H1 (cell line): Measurements from ENCODE around the gene SPC24. TPM values are rescaled to one million over a fixed set of nuclear protein-coding genes. Genes with fewer than 3 reads are reported as not detected.

Experiments
- CTCF ChIA-PET: fragments of 300-600 bp; sonication (Branson Sonifier 250); formaldehyde crosslinking; loops from one replicate; lab custom pipeline; 2021; ENCODE audit not compliant: partially characterized antibody; lab: Charles Lee
- POLR2A ChIA-PET: fragments of 300-600 bp; sonication (Branson Sonifier 250); formaldehyde crosslinking; loops from one replicate; lab custom pipeline; 2021; ENCODE audit warnings: inconsistent platforms; ENCODE audit not compliant: partially characterized antibody; lab: Charles Lee
- DNase-seq, 2 experiments: peaks; one replicate each; pipeline versions ENCODE4 v3.0.0 to v3.0.0-alpha.2; 2010 to 2022; ENCODE audit warnings: low spot score in 2 of 2, low read depth in 1 of 2, mixed read lengths in 1 of 2
- FAIRE-seq: peaks from 2 replicates; lab custom pipeline; 2011; peaks lifted over from hg19 to GRCh38; lab: Jason Lieb, UNC
- H2AFZ ChIP-seq: 2 replicates; pipeline ENCODE4 v1.8.1; 2012; ENCODE audit warnings: low read length, inconsistent platforms
- H2AK5ac ChIP-seq: 2 replicates; pipeline ENCODE4 v1.6.1; 2013; ENCODE audit warnings: low read depth, low read length
- H2BK120ac ChIP-seq: replicated peaks from 2 replicates; pipeline ENCODE3; 2013; ENCODE audit warnings: low read depth, low read length, inconsistent platforms
- H2BK12ac ChIP-seq: 2 replicates; pipeline ENCODE4 v1.6.1; 2013; ENCODE audit warnings: low read depth, low read length
- H2BK15ac ChIP-seq: 2 replicates; pipeline ENCODE4 v1.6.1; 2013; ENCODE audit warnings: low read length
- H2BK20ac ChIP-seq: 2 replicates; pipeline ENCODE4 v1.6.1; 2013; ENCODE audit warnings: low read length
- H2BK5ac ChIP-seq: 2 replicates; pipeline ENCODE4 v1.6.1; 2013; ENCODE audit warnings: low read depth, low read length
- H3K14ac ChIP-seq: 2 replicates; pipeline ENCODE4 v1.6.1; 2013; ENCODE audit warnings: inconsistent platforms; ENCODE audit not compliant: insufficient read length
- H3K18ac ChIP-seq: 2 replicates; pipeline ENCODE4 v1.6.1; 2013; ENCODE audit warnings: low read length; ENCODE audit errors: extremely low read depth
- H3K23ac ChIP-seq: 2 replicates; pipeline ENCODE4 v1.6.1; 2013; ENCODE audit warnings: inconsistent platforms; ENCODE audit not compliant: insufficient read length
- H3K23me2 ChIP-seq: 2 replicates; pipeline ENCODE4 v1.6.1; 2013; ENCODE audit warnings: low read depth, low read length
- H3K27ac ChIP-seq: 2 replicates; pipeline ENCODE4 v1.6.1; 2011; ENCODE audit warnings: low read depth, low read length, inconsistent platforms
- H3K27me3 ChIP-seq, 4 experiments: replicated peaks in 1 of 4; 1 replicate in 1 of 4; 2 replicates in 3 of 4; pipeline versions ENCODE4 v1.6.1 to v1.8.1; 2011 to 2013; ENCODE audit warnings: low read length in 3 of 4, mild to moderate bottlenecking in 3 of 4, inconsistent platforms in 2 of 4, mixed read lengths in 2 of 4, moderate library complexity in 1 of 4; ENCODE audit not compliant: control insufficient read depth in 3 of 4, insufficient read depth in 3 of 4; ENCODE audit errors: extremely low read depth in 1 of 4
- H3K36me3 ChIP-seq, 4 experiments: 2 replicates each; pipeline versions ENCODE4 v1.6.1 to v1.8.1; 2011 to 2013; ENCODE audit warnings: mild to moderate bottlenecking in 4 of 4, low read length in 3 of 4, moderate library complexity in 2 of 4, control low read depth in 1 of 4, inconsistent platforms in 1 of 4; ENCODE audit not compliant: insufficient read depth in 4 of 4, control insufficient read depth in 2 of 4
- H3K4ac ChIP-seq: replicated peaks from 2 replicates; pipeline ENCODE3; 2013; ENCODE audit warnings: low read length, low read depth, mixed read lengths, inconsistent platforms; ENCODE audit not compliant: insufficient read length
- H3K4me1 ChIP-seq, 4 experiments: replicated peaks in 1 of 4; 1 replicate in 1 of 4; 2 replicates in 3 of 4; pipeline versions ENCODE4 v1.6.1 to v1.8.1; 2011 to 2013; ENCODE audit warnings: low read length in 3 of 4, inconsistent platforms in 2 of 4, mixed read lengths in 1 of 4; ENCODE audit not compliant: insufficient read depth in 4 of 4, control insufficient read depth in 3 of 4
- H3K4me2 ChIP-seq, 2 experiments: 2 replicates each; pipeline versions ENCODE4 v1.6.1 to v1.8.1; 2011 to 2013; ENCODE audit warnings: low read depth in 2 of 2, low read length in 2 of 2, control low read depth in 1 of 2, inconsistent platforms in 1 of 2, mild to moderate bottlenecking in 1 of 2; ENCODE audit not compliant: insufficient read depth in 1 of 2
- H3K4me3 ChIP-seq, 4 experiments: fragments of 200-600, 300-600 bp in 1 of 4; sonication (generic), shearing (Covaris generic), sonication (Bioruptor Twin) in 1 of 4; 2 replicates each; pipeline versions ENCODE4 v1.5.1 to v1.8.1; 2011 to 2016; ENCODE audit warnings: low read length in 4 of 4, low read depth in 3 of 4, control low read depth in 2 of 4, inconsistent platforms in 2 of 4, mild to moderate bottlenecking in 2 of 4, mixed read lengths in 1 of 4, moderate library complexity in 1 of 4; ENCODE audit not compliant: insufficient read depth in 2 of 4; ENCODE audit errors: extremely low read depth in 1 of 4
- H3K56ac ChIP-seq: replicated peaks from 2 replicates; pipeline ENCODE3; 2013; ENCODE audit warnings: low read depth, mild to moderate bottlenecking, mixed read lengths, low read length, inconsistent platforms; ENCODE audit not compliant: insufficient read length
- H3K79me1 ChIP-seq: 2 replicates; pipeline ENCODE4 v1.6.1; 2013; ENCODE audit warnings: low read depth, low read length, control low read depth
- H3K79me2 ChIP-seq, 2 experiments: 2 replicates each; pipeline versions ENCODE4 v1.6.1 to v1.8.1; 2012 to 2013; ENCODE audit warnings: low read length in 2 of 2, mild to moderate bottlenecking in 2 of 2, inconsistent platforms in 1 of 2; ENCODE audit not compliant: insufficient read depth in 2 of 2, control insufficient read depth in 1 of 2
- H3K9ac ChIP-seq, 4 experiments: replicated peaks in 1 of 4; 1 replicate in 1 of 4; 2 replicates in 3 of 4; pipeline versions ENCODE4 v1.6.1 to v1.8.1; 2011 to 2013; ENCODE audit warnings: low read depth in 3 of 4, low read length in 3 of 4, control low read depth in 2 of 4, mild to moderate bottlenecking in 2 of 4, moderate library complexity in 2 of 4, inconsistent platforms in 1 of 4; ENCODE audit errors: extremely low read depth in 1 of 4
- H3K9me3 ChIP-seq, 2 experiments: 2 replicates each; pipeline versions ENCODE4 v1.6.1 to v1.8.1; 2012 to 2013; ENCODE audit warnings: mild to moderate bottlenecking in 2 of 2, moderate library complexity in 2 of 2, control low read depth in 1 of 2, inconsistent platforms in 1 of 2, low read depth in 1 of 2, low read length in 1 of 2, mixed read lengths in 1 of 2; ENCODE audit not compliant: insufficient read depth in 2 of 2
- H4K20me1 ChIP-seq, 2 experiments: replicated peaks in 1 of 2; 2 replicates each; pipeline versions ENCODE3 to v1.8.1; 2011 to 2013; ENCODE audit warnings: inconsistent platforms in 2 of 2, low read length in 2 of 2, mild to moderate bottlenecking in 1 of 2; ENCODE audit not compliant: insufficient read depth in 2 of 2, control insufficient read depth in 1 of 2
- H4K5ac ChIP-seq: 2 replicates; pipeline ENCODE4 v1.6.1; 2013; ENCODE audit warnings: low read length, low read depth, mixed read lengths, inconsistent platforms; ENCODE audit not compliant: insufficient read length
- H4K8ac ChIP-seq: 2 replicates; pipeline ENCODE4 v1.8.0; 2013; ENCODE audit warnings: mild to moderate bottlenecking, moderate library complexity, low read length, inconsistent platforms; ENCODE audit not compliant: insufficient read depth; ENCODE audit errors: extremely low read depth
- H4K91ac ChIP-seq: replicated peaks from 2 replicates; pipeline ENCODE3; 2013; ENCODE audit warnings: low read length, mixed read lengths, inconsistent platforms; ENCODE audit not compliant: insufficient read length
- ATF2 ChIP-seq: IDR thresholded peaks from 2 replicates; pipeline ENCODE4 v1.6.1; 2012; ENCODE audit warnings: low read length, inconsistent platforms
- CHD1 ChIP-seq: IDR thresholded peaks from 2 replicates; pipeline ENCODE4 v1.6.1; 2012; ENCODE audit warnings: low read depth, low read length, improper control_type of control experiment
- CREB1 ChIP-seq: IDR thresholded peaks from 2 replicates; pipeline ENCODE4 v1.6.1; 2012; ENCODE audit warnings: inconsistent platforms
- GABPA ChIP-seq: IDR thresholded peaks from 2 replicates; pipeline ENCODE4 v1.6.1; 2011; ENCODE audit warnings: mild to moderate bottlenecking, low read length, moderate library complexity, borderline replicate concordance; ENCODE audit not compliant: insufficient read depth
- HDAC6 ChIP-seq: IDR thresholded peaks from one replicate; pipeline ENCODE4 v1.7.1; 2012; ENCODE audit warnings: low read depth, mild to moderate bottlenecking, inconsistent platforms, low read length, moderate library complexity
- JUND ChIP-seq: IDR thresholded peaks from 2 replicates; pipeline ENCODE4 v1.6.1; 2011; ENCODE audit warnings: mild to moderate bottlenecking, improper control_type of control experiment, low read length
- KDM5A ChIP-seq: fragments of 200-600 bp; IDR thresholded peaks from 2 replicates; pipeline ENCODE4 v1.7.1; 2012; ENCODE audit warnings: mild to moderate bottlenecking, low read length, inconsistent platforms, mixed read lengths
- MAFK ChIP-seq: IDR thresholded peaks from 2 replicates; pipeline ENCODE4 v1.6.1; 2012; ENCODE audit warnings: low read depth, mild to moderate bottlenecking, improper control_type of control experiment, low read length
- MAX ChIP-seq: IDR thresholded peaks from 2 replicates; pipeline ENCODE4 v1.6.1; 2012; ENCODE audit warnings: inconsistent platforms
- NANOG ChIP-seq: IDR thresholded peaks from 2 replicates; pipeline ENCODE4 v1.6.1; 2011; ENCODE audit warnings: low read length, low read depth, mild to moderate bottlenecking, inconsistent platforms; ENCODE audit not compliant: insufficient read depth, poor library complexity, severe bottlenecking
- POLR2AphosphoS5 ChIP-seq: IDR thresholded peaks from 2 replicates; pipeline ENCODE4 v1.6.1; 2011; ENCODE audit warnings: low read depth, low read length
- RXRA ChIP-seq: IDR thresholded peaks from 2 replicates; pipeline ENCODE4 v1.6.1; 2011; ENCODE audit warnings: low read depth, mild to moderate bottlenecking, low read length, moderate library complexity; ENCODE audit not compliant: insufficient read depth
- WGBS, 2 experiments: shearing (Covaris generic) in 1 of 2; methylation state at CpG; one replicate each; pipeline versions ENCODE4 v1.1.6 to v1.1.7; 2013 to 2015; ENCODE audit warnings: low lambda C conversion rate in 2 of 2, mixed read lengths in 2 of 2, inconsistent platforms in 1 of 2, low coverage in 1 of 2, missing lambda C conversion rate in 1 of 2; ENCODE audit not compliant: insufficient replicate concordance in 2 of 2, insufficient coverage in 1 of 2, insufficient read length in 1 of 2; ENCODE audit errors: extremely low coverage in 1 of 2, missing lambda C conversion rate in 1 of 2; 5-methylcytosine and 5-hydroxymethylcytosine counted together
- polyA plus RNA-seq, 7 experiments: library from polyadenylated mRNA; depleted of rRNA in 3 of 7; stranded (reverse) in 5 of 7; unstranded in 2 of 7; fragments of >200 nt in 5 of 7; fragments of 200-250 nt in 2 of 7; gene quantifications; 1 replicate in 5 of 7; 2 replicates in 1 of 7; 4 replicates in 1 of 7; pipeline versions ENCODE4 v1.2.1 to v1.2.3, GENCODE V29; 2011 to 2013; ENCODE audit warnings: missing spikeins in 2 of 7, mixed read lengths in 2 of 7
- total RNA-seq: library from RNA; stranded (reverse); fragmentation: NEBNext Ultra II Directional; extraction: Animal tissue kit (Norgen Biotek cat#: 25700); gene quantifications from 2 replicates; pipeline ENCODE4 v1.2.1, GENCODE V29; 2021

The SPC24 gene
- total and polyA plus RNA-seq, 2 of the 8 experiments (the other 6 are each of a cell fraction or from before 2014, with no cell fraction given) = 17.7 to 42.4 TPM

- Histone ChIP-seq H2BK5ac (no peak overlapping the region), H3K14ac (no peak overlapping the region), H2BK120ac (no peak overlapping the region), H3K36me3 (peaks cover 2 to 29% (median 10%) of the 10 kb centered on the region in 4 experiments; a peak in 6 of 8 replicates), H3K4ac (no peak overlapping the region), H3K9ac (no peak overlapping the region; a peak in 1 of 7 replicates), H2BK15ac (no peak overlapping the region), H2BK20ac (no peak overlapping the region), H3K9me3 (no peaks in the 10 kb centered on the region), H3K79me2 (no peaks in the 10 kb centered on the region), H3K27me3 (no peaks in the 10 kb centered on the region), H4K8ac (no peak overlapping the region), H2BK12ac (no peak overlapping the region), H3K4me1 (no peaks in the 10 kb centered on the region; a peak in 1 of 7 replicates), H3K18ac (no peak overlapping the region), H2AK5ac (no peak overlapping the region), H3K4me2 (no peak overlapping the region), H3K23me2 (no peaks in the 10 kb centered on the region; the same call in 1 of the 2 replicates), H3K79me1 (no peaks in the 10 kb centered on the region; the same call in 1 of the 2 replicates), H4K20me1 (peaks cover 0 to 2% of the 10 kb centered on the region in 2 experiments), H3K56ac (no peak overlapping the region), H2AFZ (no peak overlapping the region), H4K91ac (no peak overlapping the region), H3K23ac (no peak overlapping the region), H3K27ac (no peak overlapping the region), H3K4me3 (no peak overlapping the region), H4K5ac (no peak overlapping the region)
- POLR2A ChIA-PET = interaction anchor here (0.5 to 2.3 kb wide), 3 partner anchors 35 to 48 kb away, joined by 3 to 7 read pairs (median 3); no protein-coding TSS in a partner anchor
- 96% methylated on average over 8 of the region's 8 CpGs; no CpG with 5 or more reads in 1 of the 2 experiments for WGBS, 2 experiments
- FAIRE-seq = no peak
- no peak for DNase-seq
- CTCF ChIA-PET = interaction anchor here (0.6 to 1.9 kb wide), 5 partner anchors 10 to 52 kb away, joined by 3 to 6 read pairs (median 4); no protein-coding TSS in a partner anchor
- TF ChIP-seq CREB1 = no peak
- TF ChIP-seq JUND = no peak
- no peak for TF ChIP-seq POLR2AphosphoS5
- no peak for TF ChIP-seq MAX
- TF ChIP-seq ATF2 = no peak
- TF ChIP-seq MAFK = no peak
- TF ChIP-seq GABPA = no peak
- TF ChIP-seq CHD1 = no peak
- TF ChIP-seq HDAC6 = no peak
- TF ChIP-seq KDM5A = no peak
- TF ChIP-seq NANOG = no peak
- TF ChIP-seq RXRA = no peak
Measured at GRCh38 chr19:11190501-11190900, 34.9 kb upstream of the SPC24 start.
